GM12878 (cell line): ENCODE results near the gene PIGL. TPM values are rescaled to one million over a fixed set of nuclear protein-coding genes. Genes with fewer than 3 reads are reported as not detected.
"Not testable (repeated sequence)": the region's sequence is repeated elsewhere in the genome, so short reads cannot be mapped to it uniquely, and the experiment has no call there.

ENCODE experiments used
- ATAC-seq: fragments of 200-7000 bp; cut with Tn5 transposase; 3 replicates; pipeline ENCODE4 v1.9.1; 2020; ENCODE audit warnings: mild to moderate bottlenecking, moderate library complexity
- BruUV-seq: library from RNA; stranded (reverse); fragments of 400-500 nt; replicated peaks from 2 replicates; lab custom pipeline; 2021; lab: Mats Ljungman, UMichigan
- CTCF ChIA-PET: fragments of 300-600 bp; sonication (Branson Sonifier 250); formaldehyde crosslinking; extraction: SDS; loops from one replicate; lab custom pipeline; 2021; ENCODE audit warnings: inconsistent platforms; lab: Yijun Ruan, JAX
- POLR2A ChIA-PET: fragments of 350-600 bp; formaldehyde crosslinking; extraction: SDS; loops from one replicate; lab custom pipeline; 2021; ENCODE audit warnings: inconsistent platforms; lab: Charles Lee
- RAD21 ChIA-PET: fragments of 300-600 bp; sonication (Branson Sonifier 250); formaldehyde crosslinking; loops from one replicate; lab custom pipeline; 2023; ENCODE audit warnings: antibody characterized with exemption; ENCODE audit not compliant: unreplicated experiment; lab: Charles Lee
- SMC1A ChIA-PET: fragments of 300-600 bp; sonication (Branson Sonifier 250); formaldehyde crosslinking; loops from one replicate; lab custom pipeline; 2023; ENCODE audit not compliant: unreplicated experiment, uncharacterized antibody; lab: Charles Lee
- DNase-seq: peaks from one replicate; pipeline ENCODE4 v3.0.0-alpha.2; 2011; ENCODE audit warnings: low read depth, low spot score
- FAIRE-seq: peaks from 3 replicates; lab custom pipeline; 2011; peaks lifted over from hg19 to GRCh38; lab: Jason Lieb, UNC
- H2AFZ ChIP-seq: 2 replicates; pipeline ENCODE4 v1.6.0; 2011; ENCODE audit warnings: low read depth, low read length, control low read depth; ENCODE audit not compliant: control insufficient read depth
- H3K27ac ChIP-seq: 2 replicates; pipeline ENCODE4 v1.5.1; 2011; ENCODE audit warnings: control low read depth; ENCODE audit not compliant: control insufficient read depth, insufficient read depth
- H3K27me3 ChIP-seq, 2 experiments: replicated peaks in 1 of 2; 2 replicates each; pipeline versions ENCODE4 v1.6.0 to v1.6.1; 2011; ENCODE audit warnings: low read length in 1 of 2; ENCODE audit not compliant: control insufficient read depth in 2 of 2, insufficient read depth in 2 of 2
- H3K36me3 ChIP-seq, 2 experiments: 2 replicates each; pipeline ENCODE4 v1.5.1; 2011; ENCODE audit warnings: low read length in 1 of 2; ENCODE audit not compliant: control insufficient read depth in 2 of 2, insufficient read depth in 2 of 2
- H3K4me1 ChIP-seq: 2 replicates; pipeline ENCODE4 v1.6.1; 2011; ENCODE audit warnings: mild to moderate bottlenecking, low read length, moderate library complexity, mixed read lengths; ENCODE audit not compliant: control insufficient read depth, insufficient read depth
- H3K4me2 ChIP-seq: 2 replicates; pipeline ENCODE4 v1.6.0; 2011; ENCODE audit warnings: control low read depth; ENCODE audit not compliant: control insufficient read depth, insufficient read depth
- H3K4me3 ChIP-seq: fragments of 200-600 bp; sonication (generic); 2 replicates; pipeline ENCODE4 v1.5.1; 2016
- H3K79me2 ChIP-seq: 2 replicates; pipeline ENCODE4 v1.6.0; 2011; ENCODE audit warnings: low read length; ENCODE audit not compliant: control insufficient read depth, insufficient read depth
- H3K9ac ChIP-seq: 2 replicates; pipeline ENCODE4 v1.8.0; 2011; ENCODE audit warnings: low read length, control low read depth, mixed read lengths; ENCODE audit not compliant: control insufficient read depth, insufficient read depth
- H3K9me3 ChIP-seq: replicated peaks from 3 replicates; pipeline ENCODE4 v1.5.1; 2011; ENCODE audit warnings: mild to moderate bottlenecking, low read length; ENCODE audit not compliant: control insufficient read depth, insufficient read depth
- H4K20me1 ChIP-seq: 2 replicates; pipeline ENCODE4 v1.6.0; 2011; ENCODE audit not compliant: control insufficient read depth, insufficient read depth
- WGBS: methylation state at CpG from one replicate; pipeline ENCODE4 v1.1.6; 2016; ENCODE audit warnings: low lambda C conversion rate; ENCODE audit not compliant: insufficient replicate concordance, insufficient coverage; ENCODE audit errors: missing lambda C conversion rate; 5-methylcytosine and 5-hydroxymethylcytosine counted together
- in situ Hi-C: fragments of 300-500 bp; cut with MboI; formaldehyde crosslinking; loops from 9 replicates; pipeline ENCODE4 v1.14.3; 2018; ENCODE audit warnings: mixed read lengths
- intact Hi-C: fragments of 100-400 bp; cut with micrococcal nuclease; formaldehyde crosslinking; loops from one replicate; pipeline ENCODE4 v1.14.2; 2022; ENCODE audit not compliant: unreplicated experiment
- polyA plus RNA-seq, 11 experiments: library from polyadenylated mRNA; depleted of rRNA in 4 of 11; unstranded in 6 of 11; stranded (reverse) in 5 of 11; fragments of >200 nt; fragmentation: Nextera tagmentation in 4 of 11; fragmentation: Illumina TruSeq in 1 of 11; extraction: Ambion mirVana in 4 of 11; extraction: Trizol in 1 of 11; gene quantifications; 1 replicate in 1 of 11; 2 replicates in 10 of 11; pipeline versions ENCODE4 v1.2.1 to v1.2.3, GENCODE V29; 2011 to 2016; ENCODE audit warnings: inconsistent platforms in 2 of 11, missing spikeins in 2 of 11, low read depth in 1 of 11
- total RNA-seq, 4 experiments: library from RNA; depleted of rRNA in 3 of 4; stranded (reverse); fragments of >200 nt in 3 of 4; fragmentation: Illumina TruSeq in 1 of 4; extraction: Trizol in 1 of 4; gene quantifications; 2 replicates each; pipeline versions ENCODE4 v1.2.1 to v1.2.3, GENCODE V29; 2013 to 2021
- TF ChIP-seq, protein P1 (sequence below): fragments of 450-650 bp; IDR thresholded peaks from 2 replicates; pipeline ENCODE4 v1.6.1; 2017; ENCODE audit warnings: mild to moderate bottlenecking

PIGL gene
- total and polyA plus RNA-seq, 10 of the 15 experiments (the other 5 are each of a cell fraction or from before 2014, with no cell fraction given) = 25.9 to 52.5 (median 30.2) TPM

DNA sequence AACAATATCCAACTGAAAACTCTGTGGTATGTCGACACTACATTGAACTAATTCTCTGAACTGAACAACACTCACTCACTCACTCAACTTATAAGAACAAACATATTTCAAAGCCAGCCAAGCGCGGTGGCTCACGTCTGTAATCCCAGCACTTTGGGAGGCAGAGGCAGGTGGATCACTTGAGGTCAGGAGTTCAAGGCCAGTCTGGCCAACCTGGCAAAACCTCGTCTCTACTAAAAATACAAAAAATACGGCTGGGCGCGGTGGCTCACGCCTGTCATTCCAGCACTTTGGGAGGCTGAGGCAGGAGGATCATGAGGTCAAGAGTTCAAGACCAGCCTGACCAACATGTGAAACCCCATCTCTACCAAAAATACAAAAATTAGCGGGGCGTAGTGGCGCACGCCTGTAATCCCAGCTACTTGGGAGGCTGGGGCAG is 15.3 kb upstream of the PIGL start:
- H3K9ac ChIP-seq, H3K36me3 ChIP-seq, intact Hi-C loops, H3K4me3 ChIP-seq, ATAC-seq, H3K4me2 ChIP-seq, H4K20me1 ChIP-seq, H3K9me3 ChIP-seq, FAIRE-seq, H3K27me3 ChIP-seq, BruUV-seq, DNase-seq, in situ Hi-C loops, H2AFZ ChIP-seq, SMC1A ChIA-PET, H3K4me1 ChIP-seq, H3K27ac ChIP-seq: not testable (repeated sequence)
- POLR2A ChIA-PET = interaction anchor here (0.7 kb wide), 2 partner anchors 88 to 98 kb away, joined by 3 read pairs; no protein-coding TSS in a partner anchor
- RAD21 ChIA-PET = interaction anchor here (2.1 kb wide), 1 partner anchor 11 kb away, joined by 11 read pairs; no protein-coding TSS in a partner anchor
- TF ChIP-seq, protein P1, sequence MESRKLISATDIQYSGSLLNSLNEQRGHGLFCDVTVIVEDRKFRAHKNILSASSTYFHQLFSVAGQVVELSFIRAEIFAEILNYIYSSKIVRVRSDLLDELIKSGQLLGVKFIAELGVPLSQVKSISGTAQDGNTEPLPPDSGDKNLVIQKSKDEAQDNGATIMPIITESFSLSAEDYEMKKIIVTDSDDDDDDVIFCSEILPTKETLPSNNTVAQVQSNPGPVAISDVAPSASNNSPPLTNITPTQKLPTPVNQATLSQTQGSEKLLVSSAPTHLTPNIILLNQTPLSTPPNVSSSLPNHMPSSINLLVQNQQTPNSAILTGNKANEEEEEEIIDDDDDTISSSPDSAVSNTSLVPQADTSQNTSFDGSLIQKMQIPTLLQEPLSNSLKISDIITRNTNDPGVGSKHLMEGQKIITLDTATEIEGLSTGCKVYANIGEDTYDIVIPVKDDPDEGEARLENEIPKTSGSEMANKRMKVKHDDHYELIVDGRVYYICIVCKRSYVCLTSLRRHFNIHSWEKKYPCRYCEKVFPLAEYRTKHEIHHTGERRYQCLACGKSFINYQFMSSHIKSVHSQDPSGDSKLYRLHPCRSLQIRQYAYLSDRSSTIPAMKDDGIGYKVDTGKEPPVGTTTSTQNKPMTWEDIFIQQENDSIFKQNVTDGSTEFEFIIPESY = 0 out of 2 replicates have a peak, but pooled peaks have one; percentile 33
- H3K79me2 ChIP-seq = peaks cover 82% of the 10 kb centered on the region
- 99% methylated on average over 12 of the region's 13 CpGs for WGBS
- CTCF ChIA-PET = interaction anchor here (1.1 kb wide), 1 partner anchor 10 kb away, joined by 3 read pairs; no protein-coding TSS in a partner anchor

- DNase-seq, intact Hi-C loops, H4K20me1 ChIP-seq, H3K27me3 ChIP-seq, FAIRE-seq, H3K9ac ChIP-seq, H3K36me3 ChIP-seq, H2AFZ ChIP-seq, H3K27ac ChIP-seq, H3K4me1 ChIP-seq, ATAC-seq, H3K9me3 ChIP-seq, in situ Hi-C loops: not testable (repeated sequence)
- POLR2A ChIA-PET = interaction anchor here (0.7 kb wide), 2 partner anchors 86 to 97 kb away, joined by 3 read pairs; no protein-coding TSS in a partner anchor
- Histone ChIP-seq H3K79me2 (peaks cover 77% of the 10 kb centered on the region), H3K4me3 (peak overlapping the region; percentile 32; the same call in 1 of the 2 replicates), H3K4me2 (peak overlapping the region; percentile 36)
- CTCF ChIA-PET = interaction anchor here (0.6 to 1.1 kb wide), 3 partner anchors 9 to 303 kb away, joined by 3 to 4 read pairs (median 3); no protein-coding TSS in a partner anchor
- RAD21 ChIA-PET = interaction anchor here (2.1 kb wide), 1 partner anchor 10 kb away, joined by 11 read pairs; no protein-coding TSS in a partner anchor
- BruUV-seq = TSS peak; percentile 14
- WGBS = 64% methylated on average over 5 of the region's 5 CpGs
- SMC1A ChIA-PET = interaction anchor here (1.1 to 1.8 kb wide), 3 partner anchors 12 to 21 kb away, joined by 3 to 6 read pairs (median 3); partner anchors contain the start of gene NCOR1
These were observed 14.2 kb upstream of the PIGL start for GRCh38 chr17:16202554-16203500.

GRCh38 chr17:16204763-16205162 is 12.2 kb upstream of the PIGL start:
- H3K4me2 ChIP-seq, in situ Hi-C loops, BruUV-seq, H3K9ac ChIP-seq, H3K27ac ChIP-seq, H3K4me3 ChIP-seq, H4K20me1 ChIP-seq, FAIRE-seq, DNase-seq, RAD21 ChIA-PET, H3K9me3 ChIP-seq, H3K4me1 ChIP-seq, ATAC-seq, SMC1A ChIA-PET, H2AFZ ChIP-seq, intact Hi-C loops, H3K36me3 ChIP-seq, H3K27me3 ChIP-seq: not testable (repeated sequence)
- peaks cover 78% of the 10 kb centered on the region for H3K79me2 ChIP-seq
- POLR2A ChIA-PET = interaction anchor here (0.7 to 1.4 kb wide), 3 partner anchors 10 to 80 kb away, joined by 3 to 4 read pairs (median 3); partner anchors contain the start of gene PIGL
- CTCF ChIA-PET = interaction anchor here (0.6 kb wide), 1 partner anchor 10 kb away, joined by 3 read pairs; no protein-coding TSS in a partner anchor
- WGBS = 91% methylated on average over 6 of the region's 6 CpGs
